ENCODE data around the gene TMOD3.
A peak's percentile ranks its signal among the peaks of the same experiment; 100 is the strongest.

Gene TMOD3

GRCh38 chr15:51837792-51838251, 8.4 kb downstream of the TMOD3 start:
- Histone ChIP-seq H3K9ac (ENCODE audit: insufficient read length) (no peak overlapping the region), H3K9me3 (ENCODE audit: low read depth, low read length) (no peaks in the 10 kb centered on the region), H3K36me3 (ENCODE audit: insufficient read depth, low read length) (no peaks in the 10 kb centered on the region), H3K4me3 (no peak overlapping the region), H3K27ac (no peak overlapping the region)
- no peak for DNase-seq (ENCODE audit: low read depth, low spot score)
- no peak for TF ChIP-seq EZH2 (IDR thresholded peaks at IDR 0.05)
- no peak for TF ChIP-seq FOXP2 (optimal IDR thresholded peaks at IDR 0.05; ENCODE audit: control extremely low read depth, extremely low read length, insufficient read depth)
- no peak for TF ChIP-seq POLR2AphosphoS5 (IDR thresholded peaks at IDR 0.05; ENCODE audit: borderline replicate concordance, low read depth, low read length)

- Histone ChIP-seq H3K9me3 (ENCODE audit: low read depth, low read length) (no peaks in the 10 kb centered on the region), H3K36me3 (ENCODE audit: insufficient read depth, low read length) (no peaks in the 10 kb centered on the region), H3K27ac (no peak overlapping the region), H3K9ac (ENCODE audit: insufficient read length) (no peak overlapping the region), H3K4me3 (no peak overlapping the region)
- TF ChIP-seq POLR2AphosphoS5 (IDR thresholded peaks at IDR 0.05; ENCODE audit: borderline replicate concordance, low read depth, low read length) (no peak), EZH2 (IDR thresholded peaks at IDR 0.05) (no peak), FOXP2 (optimal IDR thresholded peaks at IDR 0.05; ENCODE audit: control extremely low read depth, extremely low read length, insufficient read depth) (no peak)
- DNase-seq (ENCODE audit: low read depth, low spot score), result no peak
Observed at GRCh38 chr15:51838270-51838669, 8.8 kb downstream of the TMOD3 start.

GRCh38 chr15:51840692-51841091, 11.2 kb downstream of the TMOD3 start:
- H3K9ac ChIP-seq (ENCODE audit: insufficient read length), result no peak overlapping the region
- no peak overlapping the region for H3K4me3 ChIP-seq
- TF ChIP-seq POLR2AphosphoS5 (IDR thresholded peaks at IDR 0.05; ENCODE audit: borderline replicate concordance, low read depth, low read length) (no peak), EZH2 (IDR thresholded peaks at IDR 0.05) (no peak), FOXP2 (optimal IDR thresholded peaks at IDR 0.05; ENCODE audit: control extremely low read depth, extremely low read length, insufficient read depth) (no peak)
- no peaks in the 10 kb centered on the region for H3K9me3 ChIP-seq (ENCODE audit: low read depth, low read length)
- DNase-seq (ENCODE audit: low read depth, low spot score), result no peak
- no peaks in the 10 kb centered on the region for H3K36me3 ChIP-seq (ENCODE audit: insufficient read depth, low read length)
- H3K27ac ChIP-seq, result no peak overlapping the region

- no peak overlapping the region for H3K4me3 ChIP-seq
- no peak for DNase-seq (ENCODE audit: low read depth, low spot score)
- H3K9ac ChIP-seq (ENCODE audit: insufficient read length), result no peak overlapping the region
- H3K9me3 ChIP-seq (ENCODE audit: low read depth, low read length), result no peaks in the 10 kb centered on the region
- TF ChIP-seq FOXP2 (optimal IDR thresholded peaks at IDR 0.05; ENCODE audit: control extremely low read depth, extremely low read length, insufficient read depth) (no peak), EZH2 (IDR thresholded peaks at IDR 0.05) (no peak)
- peak overlapping the region; percentile 27; the same call in 1 of the 2 replicates for H3K27ac ChIP-seq
- no peaks in the 10 kb centered on the region for H3K36me3 ChIP-seq (ENCODE audit: insufficient read depth, low read length)
Observed at GRCh38 chr15:51841406-51842040, 12.1 kb downstream of the TMOD3 start.

GRCh38 chr15:51842265-51842664, 12.8 kb downstream of the TMOD3 start:
- Histone ChIP-seq H3K36me3 (ENCODE audit: insufficient read depth, low read length) (no peaks in the 10 kb centered on the region), H3K9ac (ENCODE audit: insufficient read length) (no peak overlapping the region)

GRCh38 chr15:51842852-51843737, 13.6 kb downstream of the TMOD3 start:
- DNase-seq (ENCODE audit: low read depth, low spot score), result no peak
- Histone ChIP-seq H3K9ac (ENCODE audit: insufficient read length) (no peak overlapping the region), H3K27ac (no peak overlapping the region), H3K36me3 (ENCODE audit: insufficient read depth, low read length) (no peaks in the 10 kb centered on the region), H3K9me3 (ENCODE audit: low read depth, low read length) (no peaks in the 10 kb centered on the region), H3K4me3 (no peak overlapping the region)
- TF ChIP-seq EZH2 (IDR thresholded peaks at IDR 0.05), result no peak
- no peak for TF ChIP-seq FOXP2 (optimal IDR thresholded peaks at IDR 0.05; ENCODE audit: control extremely low read depth, extremely low read length, insufficient read depth)
- no peak for TF ChIP-seq POLR2AphosphoS5 (IDR thresholded peaks at IDR 0.05; ENCODE audit: borderline replicate concordance, low read depth, low read length)

More at GRCh38 chr15:51842265-51842664, 12.8 kb downstream of the TMOD3 start:
- H3K4me3 ChIP-seq, result no peak overlapping the region
- H3K27ac ChIP-seq, result peak overlapping the region; percentile 27; the same call in 1 of the 2 replicates
- no peak for DNase-seq (ENCODE audit: low read depth, low spot score)
- TF ChIP-seq FOXP2 (optimal IDR thresholded peaks at IDR 0.05; ENCODE audit: control extremely low read depth, extremely low read length, insufficient read depth) (no peak), EZH2 (IDR thresholded peaks at IDR 0.05) (no peak), POLR2AphosphoS5 (IDR thresholded peaks at IDR 0.05; ENCODE audit: borderline replicate concordance, low read depth, low read length) (no peak)
- H3K9me3 ChIP-seq (ENCODE audit: low read depth, low read length), result no peaks in the 10 kb centered on the region

GRCh38 chr15:51844747-51845426, 15.4 kb downstream of the TMOD3 start:
- H3K27ac ChIP-seq, result no peak overlapping the region

GRCh38 chr15:51846066-51846462, 16.6 kb downstream of the TMOD3 start:
- TF ChIP-seq FOXP2 (optimal IDR thresholded peaks at IDR 0.05; ENCODE audit: control extremely low read depth, extremely low read length, insufficient read depth) (no peak), POLR2AphosphoS5 (IDR thresholded peaks at IDR 0.05; ENCODE audit: borderline replicate concordance, low read depth, low read length) (no peak), EZH2 (IDR thresholded peaks at IDR 0.05) (no peak)
- H3K4me3 ChIP-seq, result no peak overlapping the region
- H3K9me3 ChIP-seq (ENCODE audit: low read depth, low read length), result no peaks in the 10 kb centered on the region
- DNase-seq (ENCODE audit: low read depth, low spot score), result no peak
- H3K27ac ChIP-seq, result peak overlapping the region; percentile 65; the same call in 1 of the 2 replicates
- H3K9ac ChIP-seq (ENCODE audit: insufficient read length), result no peak overlapping the region
- no peaks in the 10 kb centered on the region for H3K36me3 ChIP-seq (ENCODE audit: insufficient read depth, low read length)

More at GRCh38 chr15:51844747-51845426, 15.4 kb downstream of the TMOD3 start:
- Histone ChIP-seq H3K9ac (ENCODE audit: insufficient read length) (no peak overlapping the region), H3K4me3 (no peak overlapping the region), H3K9me3 (ENCODE audit: low read depth, low read length) (no peaks in the 10 kb centered on the region), H3K36me3 (ENCODE audit: insufficient read depth, low read length) (no peaks in the 10 kb centered on the region)
- no peak for DNase-seq (ENCODE audit: low read depth, low spot score)
- TF ChIP-seq POLR2AphosphoS5 (IDR thresholded peaks at IDR 0.05; ENCODE audit: borderline replicate concordance, low read depth, low read length) (no peak), FOXP2 (optimal IDR thresholded peaks at IDR 0.05; ENCODE audit: control extremely low read depth, extremely low read length, insufficient read depth) (no peak), EZH2 (IDR thresholded peaks at IDR 0.05) (no peak)
